ENCODE data around the gene DDX49.

Gene DDX49

GRCh38 chr19:18896421-18896841 is 23.1 kb upstream of the DDX49 start:
- no peak overlapping the region for H3K4me3 ChIP-seq (ENCODE audit: control insufficient read depth, low read depth, low read length)
- no peak for TF ChIP-seq CTCF (conservative IDR thresholded peaks at IDR 0.05; ENCODE audit: control insufficient read depth, insufficient read depth, low read depth, low read length)
- DNase-seq (ENCODE audit: low read depth) = no peak

DNA sequence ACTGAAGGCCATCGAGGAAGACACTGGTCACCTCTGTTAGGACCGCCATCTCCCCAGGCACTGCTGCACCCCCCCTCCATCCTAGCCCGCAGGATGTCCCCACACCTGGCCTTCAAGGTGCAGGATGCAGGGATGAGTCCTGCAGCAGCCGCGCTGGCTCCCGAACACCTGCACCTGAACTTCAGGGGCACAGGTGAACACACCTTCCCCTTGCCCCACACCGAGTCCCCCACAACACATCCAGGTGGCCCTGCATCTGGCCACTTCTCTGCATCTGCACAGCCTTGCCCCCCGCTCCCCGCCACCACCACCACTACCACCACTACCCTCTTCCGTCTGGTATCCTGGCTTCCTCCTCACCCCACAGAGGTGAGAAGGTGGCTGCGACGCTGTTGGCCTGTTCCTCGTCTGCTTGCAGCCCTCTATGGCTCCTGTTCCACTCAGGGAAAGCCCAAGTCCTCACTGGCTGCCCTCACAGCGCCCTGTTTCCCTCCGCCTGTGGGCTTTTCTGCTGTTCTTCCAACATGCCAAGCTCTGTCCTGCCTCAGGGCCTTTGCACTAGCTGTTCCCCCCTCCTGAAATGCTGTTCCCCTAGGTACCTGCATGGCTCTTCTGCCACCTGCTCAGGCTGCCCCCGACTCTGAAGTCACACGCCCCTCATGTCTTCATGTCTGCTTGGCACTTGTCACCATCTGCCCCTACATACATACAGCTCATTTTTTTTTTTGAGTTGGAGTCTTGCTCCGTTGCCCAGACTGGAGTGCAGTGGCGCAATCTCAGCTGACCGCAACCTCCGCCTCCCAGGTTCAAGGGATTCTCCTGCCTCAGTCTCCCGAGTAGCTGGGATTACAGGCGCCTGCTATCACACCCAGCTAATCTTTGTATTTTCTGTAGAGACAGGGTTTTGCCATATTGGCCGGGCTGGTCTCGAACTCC is 22.2 kb upstream of the DDX49 start:
- no peak for TF ChIP-seq CTCF (conservative IDR thresholded peaks at IDR 0.05; ENCODE audit: control insufficient read depth, insufficient read depth, low read depth, low read length)
- H3K4me3 ChIP-seq (ENCODE audit: control insufficient read depth, low read depth, low read length) = no peak overlapping the region
- DNase-seq (ENCODE audit: low read depth) = no peak

DNA sequence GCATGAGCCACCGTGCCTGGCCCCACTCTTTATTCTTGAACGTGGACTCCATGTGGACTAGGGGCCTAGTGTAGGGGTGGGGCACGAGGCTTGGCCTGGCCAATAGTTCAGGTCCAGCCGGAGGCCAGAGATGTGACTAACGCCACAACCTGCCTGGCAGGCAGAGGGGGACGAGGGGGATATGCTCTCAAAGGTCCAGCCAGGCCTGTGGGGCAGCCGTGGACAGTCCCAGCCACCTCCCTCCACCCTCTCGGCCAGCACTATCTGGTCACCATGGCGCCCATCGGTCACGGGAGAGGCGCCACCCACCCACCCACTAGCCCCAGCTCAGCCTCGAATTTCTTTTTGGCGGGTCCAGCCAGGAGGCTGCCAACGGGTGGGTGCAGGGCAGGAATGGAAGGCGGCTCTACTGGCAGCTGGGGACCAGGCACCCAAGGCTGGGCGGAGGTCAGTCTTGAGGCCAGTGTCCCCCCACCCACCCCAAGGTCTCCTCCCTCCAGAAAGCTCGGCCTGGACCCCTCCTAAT is 21.4 kb upstream of the DDX49 start:
- no peak for TF ChIP-seq CTCF (conservative IDR thresholded peaks at IDR 0.05; ENCODE audit: control insufficient read depth, insufficient read depth, low read depth, low read length)
- H3K4me3 ChIP-seq (ENCODE audit: control insufficient read depth, low read depth, low read length) = no peak overlapping the region
- DNase-seq (ENCODE audit: low read depth) = peak; percentile 15

- H3K4me3 ChIP-seq (ENCODE audit: control insufficient read depth, low read depth, low read length) = no peak overlapping the region
- TF ChIP-seq CTCF (conservative IDR thresholded peaks at IDR 0.05; ENCODE audit: control insufficient read depth, insufficient read depth, low read depth, low read length) = no peak
- DNase-seq (ENCODE audit: low read depth) = no peak
Measured at GRCh38 chr19:18898607-18899408, 20.7 kb upstream of the DDX49 start.

DNA sequence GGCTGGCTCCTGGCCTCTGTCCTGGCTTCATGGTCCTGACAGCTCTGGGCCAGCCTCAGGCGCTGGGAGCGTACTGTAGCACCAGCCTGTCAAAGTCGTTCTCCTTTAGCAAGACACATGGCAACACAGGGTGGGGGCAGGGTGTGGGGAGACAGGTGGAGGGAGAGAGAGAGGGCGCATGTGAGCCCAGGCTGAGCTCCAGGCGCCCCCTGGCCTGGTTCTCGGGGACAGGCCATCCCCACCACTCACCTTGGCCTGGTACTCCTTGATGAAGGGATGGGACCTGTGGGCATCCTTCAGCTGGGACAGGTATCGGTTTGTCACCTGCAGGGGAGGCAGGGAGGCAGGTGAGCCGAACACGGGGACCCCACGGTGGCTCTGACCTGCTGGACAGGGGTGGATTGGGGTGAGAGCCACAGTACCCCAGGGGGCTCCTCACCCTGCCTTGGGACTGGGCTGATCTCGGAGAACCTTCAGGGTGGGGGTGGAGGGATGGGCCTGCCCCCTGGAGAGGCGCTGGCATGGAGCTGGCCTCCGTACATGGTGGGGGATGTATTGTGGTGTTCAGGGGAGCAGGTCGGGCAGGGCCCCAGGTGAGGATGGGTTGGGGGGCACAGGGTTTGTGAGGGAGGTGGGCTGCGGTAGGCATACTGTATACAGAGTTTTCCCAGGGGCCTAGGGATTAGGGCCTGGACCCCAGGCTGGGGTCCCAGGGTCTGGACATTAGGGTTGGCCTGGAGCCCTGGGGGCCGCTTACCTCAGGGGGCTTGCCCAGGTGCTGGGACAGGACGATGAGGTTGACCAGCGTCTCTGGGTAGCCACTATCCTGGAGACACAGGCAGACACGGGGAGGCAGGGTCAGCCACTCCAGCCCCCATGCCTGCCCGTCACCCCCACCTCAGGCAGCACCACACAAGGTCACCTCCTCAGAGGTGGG is 19.6 kb upstream of the DDX49 start:
- DNase-seq (ENCODE audit: low read depth) = no peak
- no peak for TF ChIP-seq CTCF (conservative IDR thresholded peaks at IDR 0.05; ENCODE audit: control insufficient read depth, insufficient read depth, low read depth, low read length)
- H3K4me3 ChIP-seq (ENCODE audit: control insufficient read depth, low read depth, low read length) = no peak overlapping the region
